Retinal pigment epithelial cell (primary cell): Measurements from ENCODE around the gene PIWIL1.

Source experiments
- DNase-seq: peaks from one replicate; pipeline ENCODE4 v3.0.0-alpha.2; 2010; ENCODE audit warnings: low read depth
- H3K4me3 ChIP-seq: 2 replicates; pipeline ENCODE4 v1.5.1; 2011; ENCODE audit warnings: mild to moderate bottlenecking, low read length, control low read depth, moderate library complexity
- CTCF ChIP-seq: conservative IDR thresholded peaks from 2 replicates; pipeline ENCODE4 v1.5.1; 2011; ENCODE audit warnings: low read depth, low read length, control low read depth, inconsistent platforms

Gene PIWIL1

GRCh38 chr12:130344529-130344928, 6.8 kb downstream of the PIWIL1 start:
- H3K4me3 ChIP-seq = no peak overlapping the region
- TF ChIP-seq CTCF = no peak
- no peak for DNase-seq

- H3K4me3 ChIP-seq = no peak overlapping the region
- TF ChIP-seq CTCF = no peak
These were observed 7.6 kb downstream of the PIWIL1 start for GRCh38 chr12:130345292-130345691.

GRCh38 chr12:130347588-130347987, 9.9 kb downstream of the PIWIL1 start:
- DNase-seq = no peak
- no peak for TF ChIP-seq CTCF
- H3K4me3 ChIP-seq = no peak overlapping the region

More at GRCh38 chr12:130345292-130345691, 7.6 kb downstream of the PIWIL1 start:
- DNase-seq = no peak

- no peak overlapping the region for H3K4me3 ChIP-seq
- no peak for DNase-seq
- TF ChIP-seq CTCF = no peak
These were observed 13.0 kb downstream of the PIWIL1 start for GRCh38 chr12:130350715-130351114.

GRCh38 chr12:130351326-130351725, 13.6 kb downstream of the PIWIL1 start:
- no peak for TF ChIP-seq CTCF
- H3K4me3 ChIP-seq = no peak overlapping the region
- no peak for DNase-seq

- no peak for TF ChIP-seq CTCF
- no peak for DNase-seq
These were observed 15.4 kb downstream of the PIWIL1 start for GRCh38 chr12:130353081-130353480.

GRCh38 chr12:130354407-130354806, 16.7 kb downstream of the PIWIL1 start:
- TF ChIP-seq CTCF = no peak
- H3K4me3 ChIP-seq = no peak overlapping the region
- no peak for DNase-seq

More at GRCh38 chr12:130353081-130353480, 15.4 kb downstream of the PIWIL1 start:
- H3K4me3 ChIP-seq = no peak overlapping the region
